GM20000 (cell line): ENCODE measurements around the gene SGCB.

Source experiments
- DNase-seq: peaks from one replicate; pipeline ENCODE4 v3.0.0; 2012; ENCODE audit warnings: low spot score
- CTCF ChIP-seq: IDR thresholded peaks from 2 replicates; pipeline ENCODE4 v1.5.1; 2012; ENCODE audit warnings: mild to moderate bottlenecking, control low read depth; ENCODE audit errors: extremely low read depth, missing control alignments

The SGCB gene

GRCh38 chr4:51995647-51996220, 42.4 kb downstream of the SGCB start:
- TF ChIP-seq CTCF, result no peak
- DNase-seq, result no peak
